ENCODE results near the gene CDHR1. TPM values are rescaled to one million over a fixed set of nuclear protein-coding genes. Genes with fewer than 3 reads are reported as not detected.
"Not testable (repeated sequence)": the region's sequence is repeated elsewhere in the genome, so short reads cannot be mapped to it uniquely, and the experiment has no call there.

CDHR1 gene
- polyA plus RNA-seq, 1 of the 3 experiments (the other 2 are of a cell fraction) = 0.02 TPM

DNA sequence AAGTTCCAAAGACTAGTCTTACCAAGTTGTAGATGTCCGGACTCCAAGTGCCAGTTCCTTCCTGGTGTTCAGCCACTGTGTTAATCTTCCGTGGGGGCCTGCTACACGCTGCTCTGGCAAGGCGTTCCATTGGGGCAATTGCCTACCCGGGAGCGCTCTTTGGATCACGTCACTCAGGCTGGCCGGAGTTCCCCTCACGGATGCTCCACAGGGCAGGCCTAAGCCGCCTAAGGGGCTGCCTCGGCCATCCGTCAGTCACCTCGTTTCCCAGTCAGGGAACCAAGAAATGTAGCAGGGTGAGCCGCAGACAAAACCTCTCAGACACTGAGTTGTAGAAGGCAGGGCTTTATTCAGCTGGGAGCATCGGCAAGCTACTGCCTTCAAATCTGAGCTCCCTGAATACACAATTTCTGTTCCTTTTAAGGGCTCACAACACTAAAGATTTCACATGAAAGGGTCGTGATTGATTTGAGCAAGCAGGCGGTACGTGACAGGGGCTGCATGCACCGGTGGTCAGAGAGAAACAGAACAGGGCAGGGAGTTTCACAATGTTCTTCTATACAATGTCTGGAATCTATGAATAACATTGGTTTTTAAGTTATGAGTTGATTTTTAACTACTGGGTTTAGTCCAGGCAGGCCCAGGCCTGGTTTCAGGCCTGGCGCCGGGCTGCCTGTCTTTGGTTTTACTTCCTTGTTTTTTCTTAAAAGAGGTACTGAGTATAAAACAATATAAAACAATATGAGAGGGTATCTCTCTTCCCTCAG, 22.5 kb upstream of the CDHR1 start:
- H3K36me3 ChIP-seq (replicated peaks in 1 of 2; ENCODE audit: control insufficient read depth in 1 of 2, insufficient read depth in 2 of 2, low read length in 1 of 2); H3K9me3 ChIP-seq; H3K9me2 ChIP-seq; H3K9ac ChIP-seq; CTCF ChIA-PET; H3F3A ChIP-seq (replicated peaks; ENCODE audit: insufficient read depth); H3K79me2 ChIP-seq (ENCODE audit: insufficient read depth); H2AFZ ChIP-seq (ENCODE audit: low read depth); H4K20me1 ChIP-seq (ENCODE audit: insufficient read depth); POLR2A ChIA-PET; H3K27me3 ChIP-seq (ENCODE audit: insufficient read depth); H3K27ac ChIP-seq (ENCODE audit: low read depth in 2 of 2, low read length in 1 of 2); H3K4me3 ChIP-seq (ENCODE audit: low read depth in 2 of 2, low read length in 1 of 2); H3K4me2 ChIP-seq; H3K4me1 ChIP-seq (ENCODE audit: control insufficient read depth in 1 of 2, insufficient read depth in 2 of 2, low read depth in 1 of 2, low read length in 1 of 2); DNase-seq: not testable (repeated sequence)
- 67% methylated on average over 8 of the region's 21 CpGs for WGBS (ENCODE audit: low lambda C conversion rate)

DNA sequence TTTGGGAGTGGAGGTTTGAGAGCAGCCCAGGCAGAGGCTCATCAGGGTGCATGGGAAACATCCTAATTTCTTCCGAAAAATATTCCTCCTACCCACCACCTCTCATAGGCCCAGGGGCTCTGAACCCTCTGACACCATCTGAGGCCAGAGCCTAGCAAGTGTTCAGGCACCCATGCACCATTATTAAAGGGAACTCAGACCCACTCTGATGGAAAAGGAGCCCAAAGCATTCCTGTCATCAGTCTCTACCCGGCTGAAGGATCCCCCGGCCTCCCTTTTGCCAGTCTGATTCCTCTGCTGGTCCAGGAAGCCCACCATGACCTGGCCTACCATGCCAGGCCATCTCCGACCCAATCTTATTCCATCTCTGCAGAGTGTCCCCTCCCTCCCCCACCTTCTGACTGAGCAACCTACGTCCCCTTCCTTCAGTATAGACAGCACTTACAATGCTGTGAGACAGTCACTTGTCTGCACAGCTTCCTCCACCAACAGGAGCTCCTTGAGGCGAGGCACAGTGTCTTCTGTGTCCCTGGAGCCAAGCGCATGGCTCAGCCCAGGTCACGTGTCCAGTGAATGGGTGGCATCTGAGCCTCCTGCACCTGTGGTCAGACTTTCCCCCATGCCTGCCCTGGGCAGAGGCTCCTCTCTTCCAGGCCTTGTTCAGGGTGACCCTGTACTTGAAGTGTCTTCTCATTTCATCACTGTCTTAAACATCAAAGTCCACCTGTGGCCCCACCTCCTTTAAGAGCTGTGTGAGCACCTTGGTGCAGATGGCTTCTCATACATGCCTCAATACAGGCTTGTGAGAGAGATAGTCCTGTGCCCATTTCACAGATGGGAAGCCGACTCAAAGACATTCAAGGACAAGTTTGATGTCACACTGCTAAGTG, 21.6 kb upstream of the CDHR1 start:
- no peaks in the 10 kb centered on the region for H3K9me3 ChIP-seq
- H3F3A ChIP-seq (replicated peaks; ENCODE audit: insufficient read depth) = no peaks in the 10 kb centered on the region
- H3K4me3 ChIP-seq (ENCODE audit: low read depth in 2 of 2, low read length in 1 of 2) = no peak overlapping the region
- H3K79me2 ChIP-seq (ENCODE audit: insufficient read depth) = no peaks in the 10 kb centered on the region
- H3K36me3 ChIP-seq (replicated peaks in 1 of 2; ENCODE audit: control insufficient read depth in 1 of 2, insufficient read depth in 2 of 2, low read length in 1 of 2) = no peaks in the 10 kb centered on the region
- H3K9me2 ChIP-seq = no peaks in the 10 kb centered on the region
- no peak for TF ChIP-seq MEF2A (IDR thresholded peaks at IDR 0.05; ENCODE audit: borderline replicate concordance, low read depth)
- no peak for TF ChIP-seq GATA2 (CRISPR knock-in tag; IDR thresholded peaks at IDR 0.05)
- TF ChIP-seq, protein P1, sequence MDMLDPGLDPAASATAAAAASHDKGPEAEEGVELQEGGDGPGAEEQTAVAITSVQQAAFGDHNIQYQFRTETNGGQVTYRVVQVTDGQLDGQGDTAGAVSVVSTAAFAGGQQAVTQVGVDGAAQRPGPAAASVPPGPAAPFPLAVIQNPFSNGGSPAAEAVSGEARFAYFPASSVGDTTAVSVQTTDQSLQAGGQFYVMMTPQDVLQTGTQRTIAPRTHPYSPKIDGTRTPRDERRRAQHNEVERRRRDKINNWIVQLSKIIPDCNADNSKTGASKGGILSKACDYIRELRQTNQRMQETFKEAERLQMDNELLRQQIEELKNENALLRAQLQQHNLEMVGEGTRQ (IDR thresholded peaks at IDR 0.05; ENCODE audit: borderline replicate concordance, low read depth, low read length) = no peak
- TF ChIP-seq MXI1 (IDR thresholded peaks at IDR 0.05; ENCODE audit: low read depth, low read length) = no peak
- no peak for TF ChIP-seq RAD21 (IDR thresholded peaks at IDR 0.05; ENCODE audit: low read length)
- TF ChIP-seq, protein P2, sequence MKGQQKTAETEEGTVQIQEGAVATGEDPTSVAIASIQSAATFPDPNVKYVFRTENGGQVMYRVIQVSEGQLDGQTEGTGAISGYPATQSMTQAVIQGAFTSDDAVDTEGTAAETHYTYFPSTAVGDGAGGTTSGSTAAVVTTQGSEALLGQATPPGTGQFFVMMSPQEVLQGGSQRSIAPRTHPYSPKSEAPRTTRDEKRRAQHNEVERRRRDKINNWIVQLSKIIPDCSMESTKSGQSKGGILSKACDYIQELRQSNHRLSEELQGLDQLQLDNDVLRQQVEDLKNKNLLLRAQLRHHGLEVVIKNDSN (IDR thresholded peaks at IDR 0.05; ENCODE audit: borderline replicate concordance, low read depth) = no peak
- H3K9ac ChIP-seq = no peak overlapping the region
- H3K27ac ChIP-seq (ENCODE audit: low read depth in 2 of 2, low read length in 1 of 2) = no peak overlapping the region
- H3K27me3 ChIP-seq (ENCODE audit: insufficient read depth) = no peaks in the 10 kb centered on the region
- 44% methylated on average over 9 of the region's 9 CpGs for WGBS (ENCODE audit: low lambda C conversion rate)
- H3K4me1 ChIP-seq (ENCODE audit: control insufficient read depth in 1 of 2, insufficient read depth in 2 of 2, low read depth in 1 of 2, low read length in 1 of 2) = no peaks in the 10 kb centered on the region
- no peaks in the 10 kb centered on the region for H4K20me1 ChIP-seq (ENCODE audit: insufficient read depth)
- ChIA-PET POLR2A (no interaction called here), CTCF (interaction anchor here (2.0 kb wide), 1 partner anchor 25 kb away, joined by 6 read pairs; no protein-coding TSS in a partner anchor)
- H2AFZ ChIP-seq (ENCODE audit: low read depth) = no peak overlapping the region
- no peak overlapping the region for H3K4me2 ChIP-seq
- no peak for DNase-seq

DNA sequence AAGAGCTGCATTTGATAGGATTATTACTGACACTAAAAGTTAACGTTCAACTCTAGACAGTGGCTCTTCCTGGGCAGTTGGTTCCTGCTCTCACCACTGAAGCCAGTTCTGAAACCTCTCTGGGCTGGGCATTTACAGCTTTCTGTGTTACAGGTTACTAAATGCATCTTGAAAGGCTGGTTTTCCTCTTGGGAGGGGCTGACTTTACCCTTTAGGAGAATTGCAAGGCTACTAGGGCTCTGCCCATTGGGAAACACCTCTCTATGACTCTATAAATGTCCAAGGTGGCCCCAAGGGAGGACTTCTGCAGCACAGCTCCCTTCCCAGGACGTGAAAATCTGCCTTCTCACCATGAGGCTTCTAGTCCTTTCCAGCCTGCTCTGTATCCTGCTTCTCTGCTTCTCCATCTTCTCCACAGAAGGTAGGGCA, 20.8 kb upstream of the CDHR1 start, which contains the start of gene GPR15LG:
GPR15LG (plus strand) TSS at position 301 of the 429 bp plus-strand sequence; CDS start at position 352, 51 bp downstream.
- Histone ChIP-seq H3F3A (replicated peaks; ENCODE audit: insufficient read depth) (no peaks in the 10 kb centered on the region), H3K9me2 (no peaks in the 10 kb centered on the region), H3K79me2 (ENCODE audit: insufficient read depth) (no peaks in the 10 kb centered on the region), H3K4me3 (ENCODE audit: low read depth in 2 of 2, low read length in 1 of 2) (no peak within 1 kb of the TSS), H3K4me1 (ENCODE audit: control insufficient read depth in 1 of 2, insufficient read depth in 2 of 2, low read depth in 1 of 2, low read length in 1 of 2) (no peaks in the 10 kb centered on the region), H3K4me2 (no peak within 1 kb of the TSS), H3K27ac (ENCODE audit: low read depth in 2 of 2, low read length in 1 of 2) (no peak within 1 kb of the TSS), H2AFZ (ENCODE audit: low read depth) (no peak within 1 kb of the TSS), H4K20me1 (ENCODE audit: insufficient read depth) (no peaks in the 10 kb centered on the region), H3K27me3 (ENCODE audit: insufficient read depth) (no peaks in the 10 kb centered on the region), H3K36me3 (replicated peaks in 1 of 2; ENCODE audit: control insufficient read depth in 1 of 2, insufficient read depth in 2 of 2, low read length in 1 of 2) (no peaks in the 10 kb centered on the region), H3K9ac (no peak within 1 kb of the TSS), H3K9me3 (no peaks in the 10 kb centered on the region)
- WGBS (ENCODE audit: low lambda C conversion rate) = 22% methylated on average over 2 of the region's 2 CpGs
- POLR2A ChIA-PET = no interaction called here
- CTCF ChIA-PET = interaction anchor here (2.0 kb wide), 1 partner anchor 25 kb away, joined by 6 read pairs; no protein-coding TSS in a partner anchor
- TF ChIP-seq FOXJ3 (CRISPR knock-in tag; IDR thresholded peaks at IDR 0.05) (no peak), RCOR1 (IDR thresholded peaks at IDR 0.05; ENCODE audit: low read length) (no peak), CHD2 (IDR thresholded peaks at IDR 0.05; ENCODE audit: low read length, partially characterized antibody) (no peak), NRF1 (IDR thresholded peaks at IDR 0.05; ENCODE audit: low read depth, low read length) (no peak)
- no peak for DNase-seq

Data from SK-N-SH (cell line).